ENCODE data around the gene LEMD2. TPM values are rescaled to one million over a fixed set of nuclear protein-coding genes. Genes with fewer than 3 reads are reported as not detected.

Gene LEMD2
- 39.2 and 42.2 TPM in 2 replicates for total RNA-seq

DNA sequence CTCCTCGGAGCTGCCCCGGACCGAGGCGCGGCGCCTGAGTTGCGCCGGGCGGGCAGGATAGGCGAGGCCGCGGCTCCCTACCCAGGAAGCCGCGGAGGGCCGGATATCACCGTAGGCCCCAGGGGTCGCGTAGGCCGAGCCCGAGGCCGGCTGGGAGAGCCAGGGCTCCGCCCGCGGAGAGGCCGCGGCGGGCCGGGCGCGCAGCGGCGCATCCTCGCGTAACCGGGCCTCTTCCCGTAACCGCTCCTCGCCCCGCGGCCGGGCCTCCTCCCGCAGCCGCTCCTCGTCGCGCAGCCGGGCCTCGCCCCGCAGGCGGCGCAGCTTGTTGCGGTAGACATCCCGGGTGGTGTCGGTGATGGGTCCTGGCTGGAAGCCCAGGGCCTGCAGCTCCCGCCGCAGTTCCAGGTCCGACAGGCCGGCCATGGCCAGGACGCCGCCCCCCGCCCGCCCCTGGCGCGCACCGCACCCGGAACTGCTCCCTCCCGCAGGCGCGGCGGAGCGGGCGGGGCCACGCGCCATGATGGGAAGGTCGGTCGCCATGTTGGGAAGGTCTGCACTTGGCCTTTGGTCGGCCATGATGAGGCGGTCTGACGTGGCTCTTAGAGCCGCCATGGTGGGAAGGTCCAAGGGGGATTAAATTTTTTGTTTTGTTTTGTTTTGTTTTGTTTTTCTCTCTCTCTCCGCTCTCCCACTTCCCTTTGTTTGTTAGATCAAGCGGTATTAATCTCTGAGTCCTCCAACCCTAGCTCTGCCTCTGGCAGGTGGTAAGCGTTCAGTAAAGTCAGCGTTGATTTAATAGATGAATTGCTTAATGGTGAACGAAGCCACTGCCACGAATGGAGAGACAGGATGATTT lies at the start of gene LEMD2:
Gene LEMD2, minus strand, starts transcription at position 437 of the 856 bp plus-strand sequence. Its CDS starts 14 bp downstream, at position 423.

DNA sequence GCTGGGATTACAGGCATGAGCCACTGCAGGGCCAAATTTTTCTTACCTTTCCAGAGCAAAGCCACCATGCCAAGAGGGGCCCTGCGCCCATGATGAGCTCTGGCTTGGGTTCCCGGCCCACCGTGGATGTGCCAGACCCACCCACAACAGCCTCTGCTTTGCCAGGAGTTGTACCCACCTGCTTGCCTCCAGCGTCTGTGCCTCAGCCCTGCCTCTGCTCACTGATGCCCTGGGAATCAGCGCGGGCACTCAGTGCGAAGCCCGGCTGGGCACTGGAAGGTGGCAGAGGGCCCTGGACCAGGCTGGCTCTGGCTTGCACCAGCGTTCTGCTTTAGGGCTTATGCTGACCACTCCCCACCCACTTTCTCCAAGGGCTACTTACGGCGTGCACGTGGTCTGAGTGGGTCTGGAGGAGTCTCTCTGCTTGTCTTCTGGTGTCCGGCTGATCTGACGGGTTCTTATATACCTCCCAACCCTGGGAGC lies 14.7 kb upstream of the LEMD2 start, which contains the start of gene MLN:
Gene MLN, minus strand, starts transcription at position 433 of the 483 bp plus-strand sequence. CDS start 2,840 bp downstream, outside the sequence.

DNA sequence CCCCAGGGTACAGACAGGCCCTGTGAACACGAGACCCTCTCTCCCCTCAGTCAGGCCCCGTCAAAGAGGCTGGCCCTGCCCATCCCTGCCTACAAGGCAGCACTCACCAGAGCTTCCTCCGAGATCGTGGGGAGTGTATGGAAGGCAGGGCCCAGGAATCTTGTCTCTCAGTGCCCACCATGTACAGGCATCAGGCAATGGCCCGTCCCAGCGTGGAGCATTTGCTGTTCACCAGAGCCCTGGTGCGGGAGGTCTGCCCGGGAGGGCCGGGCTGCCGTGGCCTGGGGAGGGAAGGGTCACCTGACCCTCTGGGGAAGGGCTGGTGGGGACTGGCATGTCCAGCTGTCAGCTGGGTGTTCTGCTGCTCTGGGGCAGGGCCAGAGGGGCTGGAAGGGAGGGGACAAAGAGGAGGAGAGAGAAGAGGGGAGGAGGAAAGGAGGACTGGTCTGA lies 42.3 kb downstream of the LEMD2 start, which contains the start of gene IP6K3:
Gene IP6K3, minus strand, starts transcription at position 255 of the 450 bp plus-strand sequence. CDS start 11,429 bp downstream, outside the sequence.

Other genes with a start within 250 kb of the LEMD2 start
- gene BAK1, start 208.9 kb downstream of the LEMD2 start, total RNA-seq, result 16.0 and 26.1 TPM in 2 replicates
- gene ITPR3, start 167.8 kb downstream of the LEMD2 start, total RNA-seq, result 58.8 and 98.4 TPM in 2 replicates
- 10.5 and 16.2 TPM in 2 replicates for gene UQCC2, start 77.4 kb downstream of the LEMD2 start, total RNA-seq
- gene IP6K3, start 42.2 kb downstream of the LEMD2 start, total RNA-seq, result not detected in 2 replicates
- not detected in 2 replicates for gene MLN, start 14.9 kb upstream of the LEMD2 start, total RNA-seq